Liver (tissue), 9 donors: Measurements from ENCODE around the gene NOXRED1. TPM values are rescaled to one million over a fixed set of nuclear protein-coding genes. Genes with fewer than 3 reads are reported as not detected.

Source experiments
- DNase-seq: peaks from one replicate; pipeline ENCODE4 v3.0.0-alpha.2; 2017; ENCODE audit warnings: low spot score
- H3K27ac ChIP-seq, 2 donors: one replicate each; pipeline ENCODE4 v1.7.0; 2013; ENCODE audit warnings: inconsistent platforms in 2 of 2, low read length in 2 of 2, control low read depth in 1 of 2, low read depth in 1 of 2, mild to moderate bottlenecking in 1 of 2
- H3K27me3 ChIP-seq, 4 donors: one replicate each; pipeline versions ENCODE4 v1.6.1 to v1.7.0; 2013; ENCODE audit warnings: low read length in 3 of 4, inconsistent platforms in 1 of 4, mild to moderate bottlenecking in 1 of 4, moderate library complexity in 1 of 4; ENCODE audit not compliant: control insufficient read depth in 4 of 4, insufficient read depth in 4 of 4
- H3K36me3 ChIP-seq, 4 donors: one replicate each; pipeline versions ENCODE4 v1.6.1 to v1.7.0; 2013; ENCODE audit warnings: low read length in 3 of 4, mild to moderate bottlenecking in 3 of 4, low read depth in 1 of 4, moderate library complexity in 1 of 4; ENCODE audit not compliant: control insufficient read depth in 4 of 4, insufficient read depth in 3 of 4
- H3K4me1 ChIP-seq, 4 donors: one replicate each; pipeline versions ENCODE4 v1.6.1 to v1.7.0; 2013; ENCODE audit warnings: low read length in 3 of 4, mild to moderate bottlenecking in 3 of 4, moderate library complexity in 1 of 4; ENCODE audit not compliant: control insufficient read depth in 4 of 4, insufficient read depth in 4 of 4
- H3K4me3 ChIP-seq, 3 donors: one replicate each; pipeline versions ENCODE4 v1.6.1 to v1.7.0; 2013; ENCODE audit warnings: low read length in 3 of 3, control low read depth in 1 of 3, low read depth in 1 of 3, mild to moderate bottlenecking in 1 of 3
- H3K9ac ChIP-seq, 2 donors: one replicate each; pipeline ENCODE4 v1.7.0; 2013; ENCODE audit warnings: low read length in 2 of 2, mild to moderate bottlenecking in 2 of 2, moderate library complexity in 2 of 2, control low read depth in 1 of 2, low read depth in 1 of 2
- H3K9me3 ChIP-seq, 4 donors: one replicate each; pipeline versions ENCODE4 v1.6.1 to v1.7.0; 2013; ENCODE audit warnings: low read length in 3 of 4; ENCODE audit not compliant: control insufficient read depth in 4 of 4
- ATF3 ChIP-seq: IDR thresholded peaks from 2 replicates; pipeline ENCODE4 v1.6.1; 2016; ENCODE audit warnings: antibody characterized with exemption
- CTCF ChIP-seq: fragments of 150-350 bp; IDR thresholded peaks from 2 replicates; pipeline ENCODE4 v1.5.1; 2017; ENCODE audit warnings: improper control_type of control experiment, low read depth, low read length; ENCODE audit not compliant: missing input control
- FOXA1 ChIP-seq: IDR thresholded peaks from 2 replicates; pipeline ENCODE4 v1.6.1; 2016; ENCODE audit warnings: antibody characterized with exemption
- HNF4A ChIP-seq, 2 donors: conservative IDR thresholded peaks; 2 replicates each; pipeline ENCODE4 v1.6.1; 2016; ENCODE audit warnings: antibody characterized with exemption in 2 of 2, mild to moderate bottlenecking in 2 of 2
- HNF4G ChIP-seq: IDR thresholded peaks from 2 replicates; pipeline ENCODE4 v1.6.1; 2016; ENCODE audit warnings: antibody characterized with exemption
- MAX ChIP-seq: IDR thresholded peaks from 2 replicates; pipeline ENCODE4 v1.6.1; 2016; ENCODE audit warnings: antibody characterized with exemption
- NR2F2 ChIP-seq: IDR thresholded peaks from 2 replicates; pipeline ENCODE4 v1.6.1; 2016; ENCODE audit warnings: antibody characterized with exemption
- RAD21 ChIP-seq, 2 donors: IDR thresholded peaks; 2 replicates each; pipeline ENCODE4 v1.6.1; 2016; ENCODE audit warnings: antibody characterized with exemption in 2 of 2, mild to moderate bottlenecking in 2 of 2
- REST ChIP-seq: IDR thresholded peaks from 2 replicates; pipeline ENCODE4 v1.6.1; 2016; ENCODE audit warnings: antibody characterized with exemption, mild to moderate bottlenecking
- RXRA ChIP-seq, 2 donors: IDR thresholded peaks; 2 replicates each; pipeline ENCODE4 v1.6.1; 2017 to 2018; ENCODE audit warnings: antibody characterized with exemption in 2 of 2, mild to moderate bottlenecking in 1 of 2
- TAF1 ChIP-seq: conservative IDR thresholded peaks from 2 replicates; pipeline ENCODE4 v1.6.1; 2016; ENCODE audit warnings: antibody characterized with exemption, mild to moderate bottlenecking
- YY1 ChIP-seq: IDR thresholded peaks from 2 replicates; pipeline ENCODE4 v1.6.1; 2016; ENCODE audit warnings: antibody characterized with exemption, mild to moderate bottlenecking
- WGBS: extraction: QIAGEN DNeasy Blood & Tissue Kit; methylation state at CpG from one replicate; pipeline ENCODE4 v1.1.7; 2013; 5-methylcytosine and 5-hydroxymethylcytosine counted together
- polyA plus RNA-seq, 2 donors: library from polyadenylated mRNA; stranded (reverse) in 1 of 2; unstranded in 1 of 2; fragments of 200-250 nt in 1 of 2; fragments of >200 nt in 1 of 2; fragmentation: Nextera tagmentation in 1 of 2; extraction: Ambion mirVana in 1 of 2; gene quantifications; one replicate each; pipeline versions ENCODE4 v1.2.1 to v1.2.3, GENCODE V29; 2013 to 2015
- total RNA-seq, 2 donors: library from RNA; depleted of rRNA; stranded (reverse); fragments of >200 nt; gene quantifications; one replicate each; pipeline ENCODE4 v1.2.3, GENCODE V29; 2014
- donor health status: healthy.
- donor health status: healthy.
- donor health status: healthy.
- donor health status: healthy.
- donor health status: healthy.

NOXRED1 gene
- total and polyA plus RNA-seq, 4 donors: 0.06 to 0.50 (median 0.30) TPM

GRCh38 chr14:77457522-77458248, 34.4 kb upstream of the NOXRED1 start, which contains the start of the genes AHSA1 and VIPAS39 (continued):
- peak; percentile 89 for TF ChIP-seq REST
- peak; percentile 78 for TF ChIP-seq MAX
- TF ChIP-seq FOXA1: peak; percentile 9

- peak overlapping the region; percentile 83 to 99 for H3K9ac ChIP-seq
- peaks cover 0 to 30% (median 16%) of the 10 kb centered on the region in 4 donors for H3K4me1 ChIP-seq
- H3K9me3 ChIP-seq: no peaks in the 10 kb centered on the region
- no peaks in the 10 kb centered on the region for H3K27me3 ChIP-seq
- H3K27ac ChIP-seq: peak overlapping the region; percentile 86 to 99
- TF ChIP-seq REST: no peak
- H3K4me3 ChIP-seq: peak overlapping the region; percentile 68 to 90 (median 88)
- DNase-seq: no peak
- H3K36me3 ChIP-seq: peaks cover 6 to 28% (median 24%) of the 10 kb centered on the region in 4 donors
- under 1% methylated on average over 18 of the region's 18 CpGs for WGBS
Observed at GRCh38 chr14:77457115-77457521, 33.8 kb upstream of the NOXRED1 start.

GRCh38 chr14:77455966-77456640, 32.8 kb upstream of the NOXRED1 start:
- peaks cover 1 to 24% (median 17%) of the 10 kb centered on the region in 4 donors for H3K36me3 ChIP-seq
- no peak overlapping the region for H3K4me3 ChIP-seq
- 83% methylated on average over 2 of the region's 2 CpGs for WGBS
- peaks cover 0 to 30% (median 16%) of the 10 kb centered on the region in 4 donors for H3K4me1 ChIP-seq
- peak overlapping the region in 1 of 2 donors; percentile 83 for H3K9ac ChIP-seq
- no peak for DNase-seq
- no peaks in the 10 kb centered on the region for H3K9me3 ChIP-seq
- no peak overlapping the region for H3K27ac ChIP-seq
- H3K27me3 ChIP-seq: no peaks in the 10 kb centered on the region
- TF ChIP-seq REST: no peak
- TF ChIP-seq HNF4A (conservative IDR thresholded peaks at IDR 0.05): no peak
- TF ChIP-seq RAD21 (IDR thresholded peaks at IDR 0.05): no peak
- TF ChIP-seq TAF1: no peak
- TF ChIP-seq MAX: no peak
- no peak for TF ChIP-seq YY1
- TF ChIP-seq CTCF: no peak
- TF ChIP-seq NR2F2: no peak
- no peak for TF ChIP-seq ATF3
- no peak for TF ChIP-seq HNF4G
- TF ChIP-seq RXRA (IDR thresholded peaks at IDR 0.05): no peak
